GM18508 (cell line): Measurements from ENCODE around the gene OR7A17.

Source experiments
- ATAC-seq: cut with Tn5 transposase; IDR thresholded peaks from one replicate; pipeline ENCODE4 v1.9.1; 2021; ENCODE audit warnings: moderate number of reproducible peaks; ENCODE audit not compliant: insufficient read depth, unreplicated experiment

OR7A17 gene

GRCh38 chr19:14886032-14886431 lies at the start of gene OR7A17:
TSS of gene OR7A17 (minus strand) at chr19:14886132. CDS start at chr19:14881355, 4,777 bp downstream.
- ATAC-seq = no peak

GRCh38 chr19:14933506-14933905 lies 47.6 kb upstream of the OR7A17 start:
- no peak for ATAC-seq

GRCh38 chr19:14916848-14917247 lies 30.9 kb upstream of the OR7A17 start:
- ATAC-seq = no peak

- ATAC-seq = no peak
Observed at GRCh38 chr19:14915116-14915515, 29.2 kb upstream of the OR7A17 start.

GRCh38 chr19:14906711-14907110 lies 20.8 kb upstream of the OR7A17 start:
- ATAC-seq = no peak

GRCh38 chr19:14901675-14902260 lies 15.8 kb upstream of the OR7A17 start:
- ATAC-seq = no peak

DNA sequence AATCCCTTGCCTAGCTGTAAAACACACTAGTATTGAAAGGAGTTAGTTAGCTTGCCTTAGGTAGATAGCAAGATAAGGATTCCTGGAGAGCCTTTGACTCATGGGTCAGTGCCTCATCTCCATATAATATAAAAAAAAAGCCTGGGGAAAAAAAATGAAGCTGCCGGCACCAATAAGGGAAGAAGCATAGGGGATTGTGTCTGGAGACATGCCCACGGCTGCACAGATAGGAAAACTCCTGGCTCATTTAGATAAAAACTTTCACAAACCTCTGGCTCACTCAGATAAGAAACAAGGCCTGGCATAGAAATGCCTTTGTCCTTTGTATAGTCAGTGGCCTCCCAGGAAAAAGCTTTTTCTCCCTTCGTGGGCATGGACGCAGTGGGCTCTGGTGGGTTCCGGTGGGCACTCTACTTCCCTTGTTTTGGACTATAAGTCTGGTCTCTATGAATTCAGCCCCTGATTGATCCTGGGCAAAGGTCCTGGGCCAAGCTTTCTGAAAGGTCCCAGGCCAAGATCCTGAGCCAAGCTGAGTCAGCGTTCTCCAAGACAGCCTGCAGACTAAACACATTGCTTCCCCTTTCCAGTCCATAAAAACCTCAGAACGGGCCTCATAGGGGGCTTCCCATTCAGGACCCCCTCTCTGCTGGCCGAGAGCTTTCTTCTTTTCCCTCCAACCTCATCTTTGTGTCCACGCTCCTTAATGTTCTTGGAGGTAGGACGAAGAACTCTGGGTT lies 4.9 kb upstream of the OR7A17 start:
- ATAC-seq = no peak

GRCh38 chr19:14889994-14890642 lies 4.2 kb upstream of the OR7A17 start:
- no peak for ATAC-seq

DNA sequence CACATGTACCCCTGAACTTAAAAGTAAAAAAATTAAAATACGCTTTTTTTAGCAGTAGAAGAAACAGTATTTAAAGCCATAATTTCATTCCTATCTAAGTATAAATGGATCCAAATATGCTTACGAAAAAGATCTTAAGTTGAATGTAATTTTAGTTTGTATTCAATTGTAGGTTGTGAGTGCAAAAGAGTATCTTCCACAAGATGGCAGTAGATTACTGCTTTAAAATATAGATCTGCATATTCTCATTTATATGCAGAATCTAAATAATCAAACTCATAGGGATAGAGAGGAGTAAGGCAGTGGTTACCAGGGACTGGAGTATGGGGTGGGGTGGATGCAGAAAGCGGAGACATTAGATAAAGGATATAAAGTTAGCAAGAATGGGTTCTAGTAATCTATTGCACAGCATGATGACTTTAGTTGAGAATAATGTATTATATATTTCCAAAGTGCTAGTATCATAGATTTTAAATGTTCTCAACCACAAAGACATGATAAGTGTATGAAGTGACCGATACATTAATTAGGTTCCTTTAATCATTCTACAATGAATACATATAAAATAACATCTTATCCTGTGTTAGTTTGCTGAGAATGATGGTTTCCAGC lies 14.2 kb downstream of the OR7A17 start:
- ATAC-seq = no peak

DNA sequence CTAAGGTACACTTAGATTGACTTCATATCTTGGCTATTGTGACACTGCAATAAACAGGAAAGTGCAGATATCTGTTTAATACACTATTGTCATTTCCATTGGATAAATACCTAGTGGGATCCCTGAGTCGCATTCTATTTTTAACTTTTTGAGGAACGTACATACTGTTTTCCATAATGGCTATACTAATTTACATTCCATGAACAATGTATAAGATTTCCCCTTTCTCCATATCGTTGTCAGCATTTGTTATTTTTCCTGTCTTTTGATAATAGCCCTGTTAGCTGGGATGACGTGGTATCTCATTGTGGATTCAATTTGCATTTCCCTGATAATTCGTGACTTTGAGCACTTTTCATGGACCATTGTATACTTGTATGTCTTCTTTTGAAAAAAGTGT lies 17.4 kb downstream of the OR7A17 start:
- ATAC-seq = no peak

- ATAC-seq = no peak
Observed at GRCh38 chr19:14848822-14849221, 37.1 kb downstream of the OR7A17 start, which contains the start of gene OR7A10. TSS of gene OR7A10 (minus strand) at chr19:14848922. CDS start at chr19:14841877, 7,045 bp downstream.

DNA sequence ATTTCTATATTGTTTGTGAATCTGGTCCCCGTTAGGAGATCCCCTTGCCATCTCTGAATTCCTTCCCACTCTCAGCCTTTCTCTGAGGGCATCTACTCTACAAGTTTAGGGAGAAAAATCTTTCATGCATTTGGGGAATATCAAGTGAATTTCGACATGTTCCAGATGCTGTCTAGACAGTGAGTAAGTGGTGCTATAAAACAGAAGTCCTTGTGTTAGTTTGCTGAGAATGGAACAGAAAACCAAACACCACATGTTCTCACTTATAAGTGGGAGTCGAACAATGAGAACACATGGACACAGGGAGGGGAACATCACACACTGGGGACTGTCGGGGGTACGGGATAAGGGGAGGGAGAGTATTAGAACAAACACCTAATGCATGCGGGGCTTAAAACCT lies 42.4 kb downstream of the OR7A17 start:
- no peak for ATAC-seq

GRCh38 chr19:14843169-14843568 lies 42.8 kb downstream of the OR7A17 start:
- no peak for ATAC-seq

DNA sequence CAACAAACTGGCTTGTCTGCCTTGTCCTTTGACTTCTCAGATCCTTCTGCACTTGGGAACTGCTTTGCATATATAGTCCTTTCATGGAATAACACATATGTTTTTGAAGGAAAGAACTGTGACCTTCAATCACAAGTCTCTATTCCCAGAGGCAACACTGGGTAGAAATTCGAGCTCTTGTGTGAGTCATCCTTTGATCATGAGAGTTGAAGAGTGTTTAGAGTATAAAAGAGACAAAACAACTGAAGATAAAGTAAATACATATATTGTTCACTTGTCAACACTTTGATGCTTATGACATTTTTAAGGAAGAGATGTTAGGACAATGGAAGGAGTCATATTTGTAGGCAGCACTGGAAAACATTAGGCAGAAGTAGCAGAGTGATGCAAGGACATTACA lies 45.7 kb downstream of the OR7A17 start:
- ATAC-seq = no peak

GRCh38 chr19:14837391-14837790 lies 48.5 kb downstream of the OR7A17 start:
- ATAC-seq = no peak

- no peak for ATAC-seq
Observed at GRCh38 chr19:14835011-14835410, 50.9 kb downstream of the OR7A17 start, which contains the start of the genes OR7A5 and OR7C1. TSS of gene OR7A5 (minus strand) at chr19:14835185. CDS start at chr19:14828241, 6,944 bp downstream. TSS of gene OR7C1 (minus strand) at chr19:14835185. CDS start at chr19:14800136, 35,049 bp downstream.

- ATAC-seq = no peak
Observed at GRCh38 chr19:14830702-14831101, 55.2 kb downstream of the OR7A17 start.
